Gastroesophageal sphincter (tissue), 4 donors: ENCODE data around the gene FAM76B. TPM values are rescaled to one million over a fixed set of nuclear protein-coding genes. Genes with fewer than 3 reads are reported as not detected.
A peak's percentile ranks its signal among the peaks of the same experiment; 100 is the strongest.

Experiments used
- ATAC-seq: fragments of 150-250 bp; one replicate; pipeline ENCODE4 v1.9.1; 2016; ENCODE audit warnings: mild to moderate bottlenecking, moderate library complexity
- H3K27ac ChIP-seq, 4 donors: fragments of 200-600 bp; sonication (generic) in 3 of 4; 1 replicate in 3 of 4; 2 replicates in 1 of 4; pipeline ENCODE4 v1.5.1; 2016 to 2019
- H3K27me3 ChIP-seq: fragments of 200-600 bp; sonication (generic); one replicate; pipeline ENCODE4 v1.5.1; 2019
- H3K36me3 ChIP-seq, 2 donors: fragments of 200-600 bp; sonication (generic); one replicate each; pipeline ENCODE4 v1.5.1; 2019; ENCODE audit warnings: control low read depth in 1 of 2
- H3K4me1 ChIP-seq, 3 donors: fragments of 200-600 bp; sonication (generic); 1 replicate in 2 of 3; 2 replicates in 1 of 3; pipeline ENCODE4 v1.5.1; 2016 to 2019; ENCODE audit warnings: control low read depth in 2 of 3
- H3K4me3 ChIP-seq, 2 donors: fragments of 200-600 bp; sonication (generic); one replicate each; pipeline ENCODE4 v1.5.1; 2019; ENCODE audit warnings: mild to moderate bottlenecking in 1 of 2, moderate library complexity in 1 of 2
- H3K9me3 ChIP-seq, 3 donors: fragments of 200-600 bp; sonication (generic); one replicate each; pipeline ENCODE4 v1.5.1; 2017 to 2019; ENCODE audit warnings: control low read depth in 2 of 3
- CTCF ChIP-seq, 4 experiments: fragments of 200-600 bp in 2 of 4; fragments of 450-650 bp in 2 of 4; sonication (generic) in 1 of 4; IDR thresholded peaks; one replicate each; pipeline ENCODE4 v1.5.1; 2017 to 2019; ENCODE audit warnings: antibody characterized with exemption in 4 of 4, mild to moderate bottlenecking in 2 of 4, moderate library complexity in 2 of 4
- EP300 ChIP-seq: sonication (generic); formaldehyde crosslinking; IDR thresholded peaks from one replicate; pipeline ENCODE4 v1.6.1; 2017; ENCODE audit warnings: antibody characterized with exemption, mild to moderate bottlenecking
- POLR2A ChIP-seq, 2 donors: fragments of 450-650 bp; IDR thresholded peaks; one replicate each; pipeline ENCODE4 v1.6.1; 2017; ENCODE audit warnings: antibody characterized with exemption in 2 of 2, mild to moderate bottlenecking in 2 of 2, moderate library complexity in 1 of 2
- POLR2AphosphoS5 ChIP-seq: sonication (generic); formaldehyde crosslinking; IDR thresholded peaks from one replicate; pipeline ENCODE4 v1.6.1; 2017; ENCODE audit warnings: antibody characterized with exemption
- WGBS, 2 donors: methylation state at CpG; one replicate each; pipeline ENCODE4 v1.1.5; 2018; ENCODE audit warnings: low coverage in 1 of 2; 5-methylcytosine and 5-hydroxymethylcytosine counted together
- total RNA-seq, 4 donors: library from RNA; depleted of rRNA; stranded (reverse); fragments of >200 nt; gene quantifications; one replicate each; pipeline ENCODE4 v1.1.0, GENCODE V29; 2016

The FAM76B gene
- total RNA-seq = 10 to 100 TPM; 21.0 to 41.7 (median 33.9) TPM

GRCh38 chr11:95789506-95790122 lies at the start of gene FAM76B:
FAM76B (minus strand) TSS chr11:95789782; CDS start chr11:95789478, 304 bp downstream.
- TF ChIP-seq POLR2A (IDR thresholded peaks at IDR 0.05) (peak; percentile 82 to 85), CTCF (IDR thresholded peaks at IDR 0.05) (peak in 1 of 4 experiments; percentile 17), EP300 (no peak), POLR2AphosphoS5 (peak; percentile 90)
- no peaks in the 10 kb centered on the region for H3K9me3 ChIP-seq
- peak within 1 kb of the TSS; percentile 48 to 90 for H3K4me3 ChIP-seq
- WGBS, 2 donors = 0% methylated on average over 10 to 14 of the region's 62 CpGs
- H3K36me3 ChIP-seq = peaks cover 0 to 30% of the 10 kb centered on the region in 2 donors
- no peaks in the 10 kb centered on the region for H3K27me3 ChIP-seq
- peaks cover 0 to 43% (median 8%) of the 10 kb centered on the region in 3 donors for H3K4me1 ChIP-seq
- peak; percentile 94 for ATAC-seq
- H3K27ac ChIP-seq = peak within 1 kb of the TSS; percentile 89 to 100 (median 99)

- Histone ChIP-seq H3K4me1 (peaks cover 0 to 10% (median 0%) of the 10 kb centered on the region in 3 donors), H3K27me3 (no peaks in the 10 kb centered on the region), H3K4me3 (no peak overlapping the region), H3K27ac (peak overlapping the region in 3 of 4 donors; percentile 16 to 39 (median 21)), H3K9me3 (no peaks in the 10 kb centered on the region), H3K36me3 (peaks cover 0 to 90% of the 10 kb centered on the region in 2 donors)
- ATAC-seq = peak; percentile 95
- WGBS, 2 donors = 5 to 10% methylated on average over 3 of the region's 3 CpGs
- TF ChIP-seq POLR2A (IDR thresholded peaks at IDR 0.05) (no peak), CTCF (IDR thresholded peaks at IDR 0.05) (peak; percentile 77 to 88 (median 85)), POLR2AphosphoS5 (peak; percentile 69)
These were observed 46.3 kb upstream of the FAM76B start for GRCh38 chr11:95835768-95836488.

- H3K4me1 ChIP-seq = peaks cover 0 to 10% (median 0%) of the 10 kb centered on the region in 3 donors
- no peak for ATAC-seq
- no peak overlapping the region for H3K4me3 ChIP-seq
- peaks cover 0 to 87% of the 10 kb centered on the region in 2 donors for H3K36me3 ChIP-seq
- no peak for TF ChIP-seq CTCF (IDR thresholded peaks at IDR 0.05)
- no peak for TF ChIP-seq POLR2AphosphoS5
- no peak for TF ChIP-seq POLR2A (IDR thresholded peaks at IDR 0.05)
- no peak for TF ChIP-seq EP300
- 54% methylated on average over 3 of the region's 3 CpGs; no CpG with 5 or more reads in 1 of the 2 donors for WGBS, 2 donors
- no peaks in the 10 kb centered on the region for H3K27me3 ChIP-seq
- H3K9me3 ChIP-seq = no peaks in the 10 kb centered on the region
- H3K27ac ChIP-seq = no peak overlapping the region
These were observed 45.8 kb upstream of the FAM76B start for GRCh38 chr11:95835351-95835750.

GRCh38 chr11:95833378-95833777 lies 43.8 kb upstream of the FAM76B start:
- H3K27ac ChIP-seq = no peak overlapping the region
- H3K9me3 ChIP-seq = no peaks in the 10 kb centered on the region
- ATAC-seq = no peak
- 36 to 75% methylated on average over 1 of the region's 1 CpG for WGBS, 2 donors
- H3K27me3 ChIP-seq = no peaks in the 10 kb centered on the region
- no peak for TF ChIP-seq CTCF (IDR thresholded peaks at IDR 0.05)
- TF ChIP-seq POLR2AphosphoS5 = no peak
- no peak for TF ChIP-seq EP300
- TF ChIP-seq POLR2A (IDR thresholded peaks at IDR 0.05) = no peak
- H3K4me1 ChIP-seq = peaks cover 0 to 10% (median 0%) of the 10 kb centered on the region in 3 donors
- H3K4me3 ChIP-seq = no peak overlapping the region
- H3K36me3 ChIP-seq = peaks cover 0 to 87% of the 10 kb centered on the region in 2 donors
